ENCODE measurements around the gene MSI2. TPM values are rescaled to one million over a fixed set of nuclear protein-coding genes. Genes with fewer than 3 reads are reported as not detected.

The MSI2 gene
- total RNA-seq, 6 experiments from 2014 or later: 12.0 to 22.6 (median 19.4) TPM

GRCh38 chr17:57305908-57306504, 49.7 kb downstream of the MSI2 start:
- intact Hi-C loops (cut with DNase I): no loop called here
- no peaks in the 10 kb centered on the region for H3K36me3 ChIP-seq
- no peak overlapping the region for H3K27ac ChIP-seq
- WGBS (ENCODE audit: insufficient coverage, low coverage, low lambda C conversion rate, missing lambda C conversion rate): 90% methylated on average over 3 of the region's 5 CpGs
- DNase-seq (no peak), ATAC-seq (no peak)
- no peaks in the 10 kb centered on the region for H3K9me3 ChIP-seq
- TF ChIP-seq POLR2A (IDR thresholded peaks at IDR 0.05) (no peak), CTCF (IDR thresholded peaks at IDR 0.05) (no peak)
- no peaks in the 10 kb centered on the region for H3K4me1 ChIP-seq
- no peaks in the 10 kb centered on the region for H3K27me3 ChIP-seq
- H3K4me3 ChIP-seq: no peak overlapping the region

- no peaks in the 10 kb centered on the region for H3K9me3 ChIP-seq
- H3K27me3 ChIP-seq: no peaks in the 10 kb centered on the region
- H3K27ac ChIP-seq: no peak overlapping the region
- intact Hi-C loops (cut with DNase I): no loop called here
- TF ChIP-seq POLR2A (IDR thresholded peaks at IDR 0.05) (no peak), CTCF (IDR thresholded peaks at IDR 0.05) (no peak)
- DNase-seq (no peak), ATAC-seq (no peak)
- H3K36me3 ChIP-seq: no peaks in the 10 kb centered on the region
- WGBS (ENCODE audit: insufficient coverage, low coverage, low lambda C conversion rate, missing lambda C conversion rate): 66% methylated on average over 5 of the region's 5 CpGs
- no peak overlapping the region for H3K4me3 ChIP-seq
- no peaks in the 10 kb centered on the region for H3K4me1 ChIP-seq
These were observed 52.3 kb downstream of the MSI2 start for GRCh38 chr17:57308543-57309186.

GRCh38 chr17:57309479-57309878, 53.2 kb downstream of the MSI2 start:
- intact Hi-C loops (cut with DNase I): no loop called here
- no peaks in the 10 kb centered on the region for H3K4me1 ChIP-seq
- no peak for TF ChIP-seq POLR2A (IDR thresholded peaks at IDR 0.05)
- TF ChIP-seq CTCF (IDR thresholded peaks at IDR 0.05): no peak
- ATAC-seq (no peak), DNase-seq (no peak)
- 78% methylated on average over 5 of the region's 7 CpGs for WGBS (ENCODE audit: insufficient coverage, low coverage, low lambda C conversion rate, missing lambda C conversion rate)
- no peak overlapping the region for H3K4me3 ChIP-seq
- no peak overlapping the region for H3K27ac ChIP-seq
- H3K27me3 ChIP-seq: no peaks in the 10 kb centered on the region
- H3K36me3 ChIP-seq: no peaks in the 10 kb centered on the region
- H3K9me3 ChIP-seq: no peaks in the 10 kb centered on the region

GRCh38 chr17:57311281-57312216, 55.2 kb downstream of the MSI2 start:
- H3K27ac ChIP-seq: no peak overlapping the region
- DNase-seq (no peak), ATAC-seq (no peak)

More at GRCh38 chr17:57311281-57312216, 55.2 kb downstream of the MSI2 start:
- 85% methylated on average over 7 of the region's 10 CpGs for WGBS (ENCODE audit: insufficient coverage, low coverage, low lambda C conversion rate, missing lambda C conversion rate)
- TF ChIP-seq POLR2A (IDR thresholded peaks at IDR 0.05): no peak
- no peak for TF ChIP-seq CTCF (IDR thresholded peaks at IDR 0.05)
- intact Hi-C loops (cut with DNase I): no loop called here
- H3K27me3 ChIP-seq: no peaks in the 10 kb centered on the region
- no peak overlapping the region for H3K4me3 ChIP-seq
- H3K36me3 ChIP-seq: no peaks in the 10 kb centered on the region
- no peaks in the 10 kb centered on the region for H3K4me1 ChIP-seq
- no peaks in the 10 kb centered on the region for H3K9me3 ChIP-seq

All from right lobe of liver (tissue), 6 donors.